K562 (cell line): Measurements from ENCODE around the gene MYCL. TPM values are rescaled to one million over a fixed set of nuclear protein-coding genes. Genes with fewer than 3 reads are reported as not detected.

Experiments
- ATF2 ChIP-seq: sonication (generic); formaldehyde crosslinking; IDR thresholded peaks from 2 replicates; pipeline ENCODE4 v1.8.1; 2022; ENCODE audit warnings: missing genetic modification reagents
- BHLHE40 ChIP-seq: IDR thresholded peaks from 2 replicates; pipeline ENCODE4 v1.6.1; 2011; ENCODE audit warnings: low read length, improper control_type of control experiment
- CBFA2T3 ChIP-seq: fragments of 450-650 bp; IDR thresholded peaks from 2 replicates; pipeline ENCODE4 v1.6.1; 2017
- DDX20 ChIP-seq: fragments of 450-650 bp; IDR thresholded peaks from 2 replicates; pipeline ENCODE4 v1.6.1; 2016; ENCODE audit warnings: missing genetic modification characterization, low read depth, mild to moderate bottlenecking, missing compliant biosample characterization, moderate library complexity
- DIDO1 ChIP-seq: fragments of 450-650 bp; IDR thresholded peaks from 2 replicates; pipeline ENCODE4 v1.6.1; 2016; ENCODE audit warnings: low read depth, missing biosample characterization, missing genetic modification characterization
- DMBX1 ChIP-seq: fragments of 250-450 bp; sonication (Bioruptor Pico); IDR thresholded peaks from 2 replicates; pipeline ENCODE4 v1.8.0; 2022; ENCODE audit warnings: inconsistent platforms, mild to moderate bottlenecking, moderate library complexity, borderline replicate concordance
- GABPB2 ChIP-seq: fragments of 250-450 bp; sonication (Bioruptor Pico); conservative IDR thresholded peaks from 2 replicates; pipeline ENCODE4 v1.5.1; 2021; ENCODE audit warnings: mild to moderate bottlenecking
- GTF2A2 ChIP-seq: IDR thresholded peaks from 2 replicates; pipeline ENCODE4 v1.6.1; 2016; ENCODE audit warnings: mild to moderate bottlenecking, missing genetic modification characterization, missing compliant biosample characterization
- HDGF ChIP-seq: fragments of 450-650 bp; IDR thresholded peaks from 2 replicates; pipeline ENCODE4 v1.6.1; 2016
- HNRNPK ChIP-seq: fragments of 200-400 bp; formaldehyde crosslinking; IDR thresholded peaks from one replicate; pipeline ENCODE4 v1.6.1; 2018; ENCODE audit warnings: mild to moderate bottlenecking, low read depth, low read length; ENCODE audit not compliant: poor library complexity, severe bottlenecking
- JUN ChIP-seq, 2 experiments: sonication (generic) in 1 of 2; formaldehyde crosslinking in 1 of 2; IDR thresholded peaks; 2 replicates each; pipeline versions ENCODE4 v1.6.1 to v1.8.0; 2012 to 2022; ENCODE audit warnings: borderline replicate concordance in 2 of 2, mild to moderate bottlenecking in 2 of 2, improper control_type of control experiment in 1 of 2, low read depth in 1 of 2, low read length in 1 of 2, missing genetic modification reagents in 1 of 2
- MBD2 ChIP-seq: sonication (generic); IDR thresholded peaks from 2 replicates; pipeline ENCODE4 v1.6.1; 2016; ENCODE audit warnings: low read depth, borderline replicate concordance
- MYC ChIP-seq, 2 experiments: fragments of 250-450 bp in 1 of 2; sonication (Bioruptor Pico) in 1 of 2; IDR thresholded peaks; 2 replicates each; pipeline versions ENCODE4 v1.5.1 to v1.6.1; 2012 to 2021; ENCODE audit warnings: low read depth in 2 of 2, borderline replicate concordance in 1 of 2, improper control_type of control experiment in 1 of 2, low read length in 1 of 2, mild to moderate bottlenecking in 1 of 2, moderate library complexity in 1 of 2
- NBN ChIP-seq: fragments of 450-650 bp; IDR thresholded peaks from 2 replicates; pipeline ENCODE4 v1.6.1; 2016; ENCODE audit warnings: low read depth, mild to moderate bottlenecking
- SMC3 ChIP-seq: conservative IDR thresholded peaks from 2 replicates; pipeline ENCODE4 v1.6.1; 2011; ENCODE audit warnings: low read depth, low read length, improper control_type of control experiment; ENCODE audit not compliant: insufficient read depth
- TAF15 ChIP-seq: fragments of 200-400 bp; formaldehyde crosslinking; IDR thresholded peaks from 2 replicates; pipeline ENCODE4 v1.6.1; 2017; ENCODE audit warnings: mild to moderate bottlenecking, low read depth, low read length, moderate library complexity
- ZBTB12 ChIP-seq: fragments of 250-450 bp; sonication (Bioruptor Pico); IDR thresholded peaks from 2 replicates; pipeline ENCODE4 v1.4.0; 2020
- ZBTB17 ChIP-seq: fragments of 450-650 bp; formaldehyde crosslinking; IDR thresholded peaks from 2 replicates; pipeline ENCODE4 v1.4.0; 2020; ENCODE audit warnings: mild to moderate bottlenecking
- ZBTB8A ChIP-seq: fragments of 450-650 bp; IDR thresholded peaks from 2 replicates; pipeline ENCODE4 v1.6.1; 2018; ENCODE audit warnings: mild to moderate bottlenecking, moderate library complexity; ENCODE audit not compliant: partially characterized antibody
- ZNF134 ChIP-seq: fragments of 250-450 bp; sonication (Bioruptor Pico); conservative IDR thresholded peaks from 2 replicates; pipeline ENCODE4 v1.4.0; 2020
- ZNF263 ChIP-seq: sonication (generic); formaldehyde crosslinking; IDR thresholded peaks from 2 replicates; pipeline ENCODE4 v1.8.0; 2022; ENCODE audit warnings: mild to moderate bottlenecking, missing genetic modification reagents, borderline replicate concordance
- ZNF445 ChIP-seq: fragments of 250-450 bp; sonication (Bioruptor Pico); IDR thresholded peaks from 2 replicates; pipeline ENCODE4 v1.4.0; 2020; ENCODE audit warnings: low read depth, mild to moderate bottlenecking, moderate library complexity
- ZNF586 ChIP-seq: fragments of 450-650 bp; formaldehyde crosslinking; conservative IDR thresholded peaks from 2 replicates; pipeline ENCODE4 v1.4.0; 2020; ENCODE audit warnings: mild to moderate bottlenecking, moderate library complexity
- ZNF717 ChIP-seq: fragments of 250-450 bp; sonication (Bioruptor Pico); IDR thresholded peaks from 2 replicates; pipeline ENCODE4 v1.5.0; 2021
- polyA plus RNA-seq, 8 experiments: library from polyadenylated mRNA; depleted of rRNA in 4 of 8; stranded (reverse) in 5 of 8; unstranded in 3 of 8; fragments of >200 nt; fragmentation: Nextera tagmentation in 2 of 8; fragmentation: Illumina TruSeq in 1 of 8; extraction: Ambion mirVana in 2 of 8; extraction: Trizol in 1 of 8; gene quantifications; 2 replicates each; pipeline versions ENCODE4 v1.2.1 to v1.2.3, GENCODE V29; 2011 to 2014; ENCODE audit warnings: inconsistent platforms in 1 of 8, missing spikeins in 1 of 8
- total RNA-seq, 7 experiments: library from RNA; depleted of rRNA in 6 of 7; stranded (reverse); fragments of >200 nt in 6 of 7; fragmentation: Illumina TruSeq in 2 of 7; extraction: Trizol in 2 of 7; gene quantifications; 2 replicates each; pipeline versions ENCODE4 v1.2.1 to v1.2.3, GENCODE V29; 2011 to 2021; ENCODE audit warnings: low replicate concordance in 1 of 7
- TF ChIP-seq, protein P1 (sequence below): fragments of 450-650 bp; IDR thresholded peaks from 2 replicates; pipeline ENCODE4 v1.6.1; 2017; ENCODE audit warnings: antibody characterized with exemption

The MYCL gene
- total and polyA plus RNA-seq, 9 of the 15 experiments (the other 6 are each of a cell fraction or from before 2014, with no cell fraction given) = 3.5 to 22.0 (median 12.8) TPM

GRCh38 chr1:39900662-39901463, 854 bp downstream of the MYCL start (continued):
- TF ChIP-seq, protein P1, sequence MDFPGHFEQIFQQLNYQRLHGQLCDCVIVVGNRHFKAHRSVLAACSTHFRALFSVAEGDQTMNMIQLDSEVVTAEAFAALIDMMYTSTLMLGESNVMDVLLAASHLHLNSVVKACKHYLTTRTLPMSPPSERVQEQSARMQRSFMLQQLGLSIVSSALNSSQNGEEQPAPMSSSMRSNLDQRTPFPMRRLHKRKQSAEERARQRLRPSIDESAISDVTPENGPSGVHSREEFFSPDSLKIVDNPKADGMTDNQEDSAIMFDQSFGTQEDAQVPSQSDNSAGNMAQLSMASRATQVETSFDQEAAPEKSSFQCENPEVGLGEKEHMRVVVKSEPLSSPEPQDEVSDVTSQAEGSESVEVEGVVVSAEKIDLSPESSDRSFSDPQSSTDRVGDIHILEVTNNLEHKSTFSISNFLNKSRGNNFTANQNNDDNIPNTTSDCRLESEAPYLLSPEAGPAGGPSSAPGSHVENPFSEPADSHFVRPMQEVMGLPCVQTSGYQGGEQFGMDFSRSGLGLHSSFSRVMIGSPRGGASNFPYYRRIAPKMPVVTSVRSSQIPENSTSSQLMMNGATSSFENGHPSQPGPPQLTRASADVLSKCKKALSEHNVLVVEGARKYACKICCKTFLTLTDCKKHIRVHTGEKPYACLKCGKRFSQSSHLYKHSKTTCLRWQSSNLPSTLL = no peak
- no peak for TF ChIP-seq CBFA2T3
- TF ChIP-seq BHLHE40 = peak; percentile 54; the same call in 1 of the 2 replicates
- no peak for TF ChIP-seq ZNF586 (CRISPR knock-in tag)
- no peak for TF ChIP-seq ZBTB12 (CRISPR knock-in tag)
- no peak for TF ChIP-seq DIDO1 (tag)
- TF ChIP-seq ZNF134 (CRISPR knock-in tag) = no peak
- no peak for TF ChIP-seq GABPB2 (CRISPR knock-in tag)
- TF ChIP-seq JUN (IDR thresholded peaks at IDR 0.05; ENCODE audit: borderline replicate concordance, low read depth, low read length) = no peak
- TF ChIP-seq JUN (CRISPR knock-in tag; IDR thresholded peaks at IDR 0.05; ENCODE audit: borderline replicate concordance) = no peak
- TF ChIP-seq TAF15 = no peak
- no peak for TF ChIP-seq NBN
- no peak for TF ChIP-seq HNRNPK
- peak; percentile 9; the same call in 1 of the 2 replicates for TF ChIP-seq MYC (IDR thresholded peaks at IDR 0.05; ENCODE audit: low read depth, low read length)
- TF ChIP-seq MYC (CRISPR knock-in tag; IDR thresholded peaks at IDR 0.05; ENCODE audit: borderline replicate concordance, low read depth) = peak; percentile 73; the same call in 1 of the 2 replicates
- TF ChIP-seq ZNF445 (CRISPR knock-in tag) = no peak
- no peak for TF ChIP-seq DMBX1 (CRISPR knock-in tag)
- no peak for TF ChIP-seq ZNF263
- TF ChIP-seq MBD2 = no peak
- no peak for TF ChIP-seq DDX20 (tag)
- TF ChIP-seq ZNF717 (CRISPR knock-in tag) = no peak
- TF ChIP-seq SMC3 = no peak
- TF ChIP-seq ZBTB17 (CRISPR knock-in tag) = no peak
- no peak for TF ChIP-seq ZBTB8A
- no peak for TF ChIP-seq ATF2 (CRISPR knock-in tag)
- TF ChIP-seq HDGF = 0 out of 2 replicates have a peak, but pooled peaks have one; percentile 0
- no peak for TF ChIP-seq GTF2A2 (tag)
